22Rv1 (cell line): ENCODE data around the gene POLR2I.
A peak's percentile ranks its signal among the peaks of the same experiment; 100 is the strongest.

Source experiments
- H3K27ac ChIP-seq: fragments of 450-650 bp; 2 replicates; pipeline ENCODE4 v1.5.1; 2017
- ZFX ChIP-seq: fragments of 450-650 bp; IDR thresholded peaks from 2 replicates; pipeline ENCODE4 v1.6.1; 2017; ENCODE audit warnings: antibody characterized with exemption, borderline replicate concordance
- TF ChIP-seq, protein P1 (sequence below): fragments of 450-650 bp; IDR thresholded peaks from 2 replicates; pipeline ENCODE4 v1.5.1; 2017; ENCODE audit warnings: mild to moderate bottlenecking

Gene POLR2I

DNA sequence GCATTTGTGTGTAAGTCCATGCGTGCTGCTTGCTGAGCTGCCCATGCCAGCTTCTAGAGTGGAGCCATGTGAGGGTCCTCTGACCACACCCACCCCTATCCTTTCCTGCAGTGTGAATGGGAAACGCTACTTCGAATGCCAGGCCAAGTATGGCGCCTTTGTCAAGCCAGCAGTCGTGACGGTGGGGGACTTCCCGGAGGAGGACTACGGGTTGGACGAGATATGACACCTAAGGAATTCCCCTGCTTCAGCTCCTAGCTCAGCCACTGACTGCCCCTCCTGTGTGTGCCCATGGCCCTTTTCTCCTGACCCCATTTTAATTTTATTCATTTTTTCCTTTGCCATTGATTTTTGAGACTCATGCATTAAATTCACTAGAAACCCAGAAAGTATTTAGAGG lies 10.9 kb upstream of the POLR2I start:
- TF ChIP-seq, protein P1, sequence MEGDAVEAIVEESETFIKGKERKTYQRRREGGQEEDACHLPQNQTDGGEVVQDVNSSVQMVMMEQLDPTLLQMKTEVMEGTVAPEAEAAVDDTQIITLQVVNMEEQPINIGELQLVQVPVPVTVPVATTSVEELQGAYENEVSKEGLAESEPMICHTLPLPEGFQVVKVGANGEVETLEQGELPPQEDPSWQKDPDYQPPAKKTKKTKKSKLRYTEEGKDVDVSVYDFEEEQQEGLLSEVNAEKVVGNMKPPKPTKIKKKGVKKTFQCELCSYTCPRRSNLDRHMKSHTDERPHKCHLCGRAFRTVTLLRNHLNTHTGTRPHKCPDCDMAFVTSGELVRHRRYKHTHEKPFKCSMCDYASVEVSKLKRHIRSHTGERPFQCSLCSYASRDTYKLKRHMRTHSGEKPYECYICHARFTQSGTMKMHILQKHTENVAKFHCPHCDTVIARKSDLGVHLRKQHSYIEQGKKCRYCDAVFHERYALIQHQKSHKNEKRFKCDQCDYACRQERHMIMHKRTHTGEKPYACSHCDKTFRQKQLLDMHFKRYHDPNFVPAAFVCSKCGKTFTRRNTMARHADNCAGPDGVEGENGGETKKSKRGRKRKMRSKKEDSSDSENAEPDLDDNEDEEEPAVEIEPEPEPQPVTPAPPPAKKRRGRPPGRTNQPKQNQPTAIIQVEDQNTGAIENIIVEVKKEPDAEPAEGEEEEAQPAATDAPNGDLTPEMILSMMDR = no peak
- TF ChIP-seq ZFX = no peak
- H3K27ac ChIP-seq = peak overlapping the region; percentile 1; the same call in 1 of the 2 replicates

DNA sequence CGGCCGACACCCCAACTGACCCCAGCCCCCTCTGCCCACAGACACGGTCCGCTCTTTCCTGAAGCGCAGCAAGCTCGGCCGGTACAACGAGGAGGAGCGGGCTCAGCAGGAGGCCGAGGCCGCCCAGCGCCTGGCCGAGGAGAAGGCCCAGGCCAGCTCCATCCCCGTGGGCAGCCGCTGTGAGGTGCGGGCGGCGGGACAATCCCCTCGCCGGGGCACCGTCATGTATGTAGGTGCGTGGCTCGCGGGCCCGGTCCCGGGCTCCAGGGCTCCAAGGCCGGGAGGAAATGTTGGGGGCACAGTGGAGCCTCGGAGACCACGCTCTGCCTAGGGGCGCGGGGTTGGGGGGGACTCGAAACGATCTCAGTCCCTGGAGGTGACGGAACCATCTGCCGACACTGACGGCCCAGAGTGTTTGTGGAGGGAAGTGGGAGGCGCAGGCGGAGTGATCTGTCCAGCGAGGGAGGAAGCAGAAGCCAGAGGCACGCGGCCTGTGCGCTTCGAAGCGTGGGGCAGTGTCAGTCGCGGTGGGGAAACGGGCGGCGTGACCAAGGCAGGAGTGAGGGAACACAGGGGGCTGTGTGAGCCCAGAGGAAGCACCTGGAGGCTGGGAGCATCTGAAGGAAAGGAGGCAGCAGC lies 6.9 kb upstream of the POLR2I start:
- TF ChIP-seq ZFX = no peak
- TF ChIP-seq, protein P1 = no peak
- H3K27ac ChIP-seq = no peak overlapping the region

DNA sequence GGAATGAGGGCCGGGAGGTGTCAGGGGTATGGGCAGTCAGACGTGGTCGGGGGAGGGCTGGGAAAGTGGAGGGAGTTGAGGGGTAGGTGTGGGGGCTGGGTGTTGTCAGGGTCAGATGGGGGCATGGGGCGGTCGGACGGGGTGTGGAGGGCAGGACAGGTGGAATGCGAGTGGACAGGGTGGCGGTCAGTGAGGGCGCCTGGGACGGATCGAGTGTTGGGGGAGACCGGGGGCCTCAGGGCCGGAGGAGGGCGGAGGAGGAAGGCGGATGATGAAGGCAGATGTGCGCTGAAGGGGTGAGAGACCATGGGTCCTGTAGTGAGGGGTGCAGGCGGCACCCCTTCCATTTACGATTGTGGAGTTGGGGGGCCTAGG lies 6.3 kb upstream of the POLR2I start:
- TF ChIP-seq ZFX = no peak
- TF ChIP-seq, protein P1 = no peak
- H3K27ac ChIP-seq = no peak overlapping the region

DNA sequence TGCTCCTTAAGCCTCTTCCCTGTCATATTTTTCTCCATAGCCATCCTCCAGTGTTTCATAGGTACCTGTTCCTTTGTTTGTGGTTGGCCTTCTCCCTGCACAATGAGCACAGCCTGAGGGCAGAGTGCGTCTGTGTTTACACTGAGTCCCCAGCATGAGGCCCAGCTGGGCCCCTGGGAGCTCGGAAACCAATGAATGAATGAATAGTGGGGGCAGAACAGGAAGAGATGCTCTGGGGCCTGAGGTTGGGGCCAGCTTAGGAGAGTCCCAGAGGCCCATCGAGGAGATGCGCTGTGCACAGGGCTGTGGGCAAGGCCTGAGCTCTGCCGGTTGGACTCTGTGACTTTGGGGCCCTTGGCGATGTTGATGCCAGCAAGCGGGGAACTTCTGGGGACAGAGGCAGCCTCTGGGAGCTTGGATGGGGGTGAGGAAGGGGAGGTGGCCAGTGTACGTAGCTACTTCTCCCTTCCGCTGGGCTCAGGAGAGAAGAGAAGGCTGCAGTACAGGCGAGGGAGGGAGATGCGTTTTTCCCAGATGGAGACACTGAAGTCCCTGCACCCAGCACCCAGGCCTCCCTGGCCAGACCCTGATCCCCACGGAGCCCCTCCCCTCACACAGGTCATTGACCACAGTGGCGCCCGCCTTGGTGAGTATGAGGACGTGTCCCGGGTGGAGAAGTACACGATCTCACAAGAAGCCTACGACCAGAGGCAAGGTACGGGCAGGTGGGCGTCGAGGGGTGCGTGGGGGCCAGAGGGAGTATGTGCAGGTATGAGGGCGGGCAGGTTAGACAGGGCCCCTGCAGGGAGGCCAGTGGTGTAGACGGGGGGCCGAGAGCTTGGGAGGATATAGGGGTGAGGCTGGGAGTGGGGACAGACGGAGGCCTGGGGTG lies 5.7 kb upstream of the POLR2I start:
- H3K27ac ChIP-seq = no peak overlapping the region

DNA sequence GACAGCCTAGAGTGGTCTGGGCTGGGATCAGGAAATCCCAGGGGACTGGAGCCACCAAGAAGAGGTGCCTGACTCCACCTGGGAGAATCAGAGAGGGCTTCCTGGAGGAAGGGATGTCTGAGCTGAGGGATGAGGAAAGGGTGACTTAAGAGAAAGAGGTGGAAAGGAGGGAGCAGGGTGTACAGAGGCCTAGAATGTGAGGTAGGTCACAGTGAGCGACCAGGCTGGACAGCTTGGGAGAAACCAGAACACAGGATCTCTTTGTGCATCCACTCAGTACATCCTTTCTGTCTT lies 1.6 kb upstream of the POLR2I start:
- H3K27ac ChIP-seq = peak overlapping the region; percentile 86
- TF ChIP-seq, protein P1 = no peak
- no peak for TF ChIP-seq ZFX

More for the DNA sequence above, 5.7 kb upstream of the POLR2I start:
- TF ChIP-seq, protein P1 = no peak
- no peak for TF ChIP-seq ZFX

DNA sequence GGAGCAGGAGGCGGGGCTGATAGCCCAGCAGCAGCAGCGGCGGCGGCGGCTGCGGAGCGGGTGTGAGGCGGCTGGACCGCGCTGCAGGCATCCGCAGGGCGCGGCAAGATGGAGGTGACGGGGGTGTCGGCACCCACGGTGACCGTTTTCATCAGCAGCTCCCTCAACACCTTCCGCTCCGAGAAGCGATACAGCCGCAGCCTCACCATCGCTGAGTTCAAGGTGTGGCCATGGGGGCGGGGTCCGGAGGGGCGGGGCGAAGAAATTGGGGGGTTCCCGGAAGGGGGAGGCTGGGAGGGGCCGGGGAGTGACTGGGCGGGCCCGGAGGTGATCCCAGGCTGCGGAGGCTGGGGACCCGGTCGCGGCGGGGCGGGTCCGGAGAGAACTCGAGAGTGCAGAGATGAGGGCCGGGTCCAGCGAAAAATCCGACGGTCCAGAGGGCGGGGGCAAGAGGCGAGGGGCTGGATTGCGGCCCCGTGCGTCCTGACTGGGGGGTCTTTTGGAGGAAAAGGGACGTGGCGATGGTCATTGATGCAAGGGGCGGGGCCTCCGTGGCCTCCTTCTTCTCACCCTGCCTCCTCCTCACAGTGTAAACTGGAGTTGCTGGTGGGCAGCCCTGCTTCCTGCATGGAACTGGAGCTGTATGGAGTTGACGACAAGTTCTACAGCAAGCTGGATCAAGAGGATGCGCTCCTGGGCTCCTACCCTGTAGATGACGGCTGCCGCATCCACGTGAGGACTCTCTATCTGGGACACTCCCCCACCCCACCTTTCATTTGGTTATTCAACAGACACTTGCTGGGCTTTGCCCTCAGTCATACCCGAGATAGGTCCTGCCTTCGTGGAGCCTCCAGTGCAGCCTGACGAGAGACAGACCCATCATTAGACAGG lies 1.0 kb upstream of the POLR2I start, which contains the start of gene TBCB:
Gene TBCB (plus strand): TSS at position 16 of the 891 bp plus-strand sequence. CDS start 93 bp downstream, at position 109.
- peak within 1 kb of the TSS; percentile 86 for H3K27ac ChIP-seq
- TF ChIP-seq, protein P1 = no peak
- TF ChIP-seq ZFX = no peak
